Mesenchymal stem cell (in vitro differentiated cells and primary cell): Measurements from ENCODE around the gene FPR2.
"Not testable (repeated sequence)": the region's sequence is repeated elsewhere in the genome, so short reads cannot be mapped to it uniquely, and the experiment has no call there.

Experiments used
- DNase-seq: peaks from one replicate; pipeline ENCODE4 v3.0.0-alpha.2; 2013
- H2AFZ ChIP-seq: one replicate; pipeline ENCODE4 v1.6.1; 2013; ENCODE audit warnings: low read depth, mild to moderate bottlenecking, control low read depth, inconsistent platforms, low read length, moderate library complexity
- H2AK5ac ChIP-seq: 2 replicates; pipeline ENCODE4 v1.6.1; 2013; ENCODE audit warnings: low read length, moderate library complexity, mild to moderate bottlenecking, inconsistent platforms; ENCODE audit not compliant: severe bottlenecking
- H2BK120ac ChIP-seq: one replicate; pipeline ENCODE4 v1.6.1; 2013; ENCODE audit warnings: low read depth, mild to moderate bottlenecking, inconsistent platforms, low read length, moderate library complexity
- H2BK12ac ChIP-seq, 2 experiments: one replicate each; pipeline ENCODE4 v1.6.1; 2013; ENCODE audit warnings: inconsistent platforms in 2 of 2, low read length in 2 of 2, mild to moderate bottlenecking in 2 of 2, moderate library complexity in 2 of 2, control low read depth in 1 of 2
- H2BK15ac ChIP-seq: one replicate; pipeline ENCODE4 v1.6.1; 2013; ENCODE audit warnings: mild to moderate bottlenecking, low read depth, inconsistent platforms; ENCODE audit not compliant: poor library complexity, severe bottlenecking
- H2BK5ac ChIP-seq: 2 replicates; pipeline ENCODE4 v1.6.1; 2013; ENCODE audit warnings: low read depth, mild to moderate bottlenecking, low read length, control low read depth, inconsistent platforms; ENCODE audit not compliant: poor library complexity, severe bottlenecking
- H3K14ac ChIP-seq, 2 experiments: one replicate each; pipeline ENCODE4 v1.6.1; 2013; ENCODE audit warnings: inconsistent platforms in 2 of 2, low read length in 2 of 2, control low read depth in 1 of 2, mild to moderate bottlenecking in 1 of 2, moderate library complexity in 1 of 2
- H3K18ac ChIP-seq, 2 experiments: one replicate each; pipeline ENCODE4 v1.6.1; 2013; ENCODE audit warnings: inconsistent platforms in 2 of 2, low read length in 2 of 2, control low read depth in 1 of 2, low read depth in 1 of 2, mild to moderate bottlenecking in 1 of 2
- H3K23ac ChIP-seq, 2 experiments: one replicate each; pipeline ENCODE4 v1.6.1; 2013; ENCODE audit warnings: inconsistent platforms in 2 of 2, low read length in 2 of 2, mild to moderate bottlenecking in 2 of 2, moderate library complexity in 2 of 2, control low read depth in 1 of 2
- H3K27ac ChIP-seq: 2 replicates; pipeline ENCODE4 v1.5.1; 2013; ENCODE audit warnings: mild to moderate bottlenecking, moderate library complexity, low read length, control low read depth, inconsistent platforms; ENCODE audit not compliant: poor library complexity, severe bottlenecking
- H3K27me3 ChIP-seq, 2 experiments: 2 replicates each; pipeline versions ENCODE4 v1.6.1 to v1.7.0; 2013; ENCODE audit warnings: low read length in 2 of 2, mild to moderate bottlenecking in 2 of 2, moderate library complexity in 2 of 2, control low read depth in 1 of 2, inconsistent platforms in 1 of 2; ENCODE audit not compliant: control insufficient read depth in 1 of 2, insufficient read depth in 1 of 2
- H3K36me3 ChIP-seq, 2 experiments: 2 replicates each; pipeline versions ENCODE4 v1.6.1 to v1.7.0; 2013; ENCODE audit warnings: low read length in 2 of 2, control low read depth in 1 of 2, inconsistent platforms in 1 of 2, low read depth in 1 of 2, mild to moderate bottlenecking in 1 of 2; ENCODE audit not compliant: insufficient read depth in 2 of 2, control insufficient read depth in 1 of 2
- H3K4ac ChIP-seq, 2 experiments: one replicate each; pipeline ENCODE4 v1.6.1; 2013; ENCODE audit warnings: inconsistent platforms in 2 of 2, low read length in 2 of 2, mild to moderate bottlenecking in 2 of 2, moderate library complexity in 2 of 2, control low read depth in 1 of 2, low read depth in 1 of 2
- H3K4me1 ChIP-seq: 2 replicates; pipeline ENCODE4 v1.6.1; 2013; ENCODE audit warnings: low read depth, low read length, control low read depth; ENCODE audit not compliant: control insufficient read depth, insufficient read depth
- H3K4me2 ChIP-seq: 2 replicates; pipeline ENCODE4 v1.6.1; 2013; ENCODE audit warnings: low read length, mild to moderate bottlenecking, inconsistent platforms; ENCODE audit not compliant: poor library complexity, severe bottlenecking
- H3K4me3 ChIP-seq, 2 experiments: 2 replicates each; pipeline versions ENCODE4 v1.5.1 to v1.7.0; 2013; ENCODE audit warnings: low read length in 2 of 2, mild to moderate bottlenecking in 2 of 2, control low read depth in 1 of 2, low read depth in 1 of 2; ENCODE audit not compliant: insufficient read depth in 1 of 2
- H3K79me1 ChIP-seq: replicated peaks from 2 replicates; pipeline ENCODE4 v1.6.1; 2013; ENCODE audit warnings: mild to moderate bottlenecking, control low read depth, low read length, inconsistent platforms; ENCODE audit not compliant: poor library complexity, severe bottlenecking
- H3K9ac ChIP-seq: 2 replicates; pipeline ENCODE4 v1.7.0; 2013; ENCODE audit warnings: mild to moderate bottlenecking, low read length, moderate library complexity
- H3K9me3 ChIP-seq: 2 replicates; pipeline ENCODE4 v1.7.0; 2013; ENCODE audit warnings: mild to moderate bottlenecking, low read length; ENCODE audit not compliant: control insufficient read depth
- H4K8ac ChIP-seq: one replicate; pipeline ENCODE4 v1.6.1; 2013; ENCODE audit warnings: inconsistent platforms, mild to moderate bottlenecking, low read length, moderate library complexity
- H4K91ac ChIP-seq: one replicate; pipeline ENCODE4 v1.6.1; 2013; ENCODE audit warnings: mild to moderate bottlenecking, low read length, inconsistent platforms
- WGBS: methylation state at CpG from one replicate; pipeline ENCODE4 v1.1.7; 2013; ENCODE audit warnings: mixed read lengths; 5-methylcytosine and 5-hydroxymethylcytosine counted together

The FPR2 gene

GRCh38 chr19:51804789-51805188 lies 43.8 kb downstream of the FPR2 start:
- not testable (repeated sequence) for H2BK120ac ChIP-seq, H3K9ac ChIP-seq, H3K18ac ChIP-seq, H2BK5ac ChIP-seq, H3K4me2 ChIP-seq, DNase-seq, H3K23ac ChIP-seq, H3K36me3 ChIP-seq, H3K27ac ChIP-seq, H3K4me3 ChIP-seq, H2AK5ac ChIP-seq, H2AFZ ChIP-seq, H3K4ac ChIP-seq, H3K79me1 ChIP-seq, H4K91ac ChIP-seq, H3K14ac ChIP-seq, H3K9me3 ChIP-seq, H3K4me1 ChIP-seq, H2BK12ac ChIP-seq, H4K8ac ChIP-seq, H3K27me3 ChIP-seq, H2BK15ac ChIP-seq
- WGBS = 84% methylated on average over 7 of the region's 9 CpGs

GRCh38 chr19:51805396-51805795 lies 44.4 kb downstream of the FPR2 start:
- not testable (repeated sequence) for H3K4ac ChIP-seq, H3K9ac ChIP-seq, H3K27ac ChIP-seq, H3K4me3 ChIP-seq, H3K23ac ChIP-seq, H2AK5ac ChIP-seq, H2BK120ac ChIP-seq, DNase-seq, H3K27me3 ChIP-seq, H3K4me2 ChIP-seq, H2BK15ac ChIP-seq, H3K9me3 ChIP-seq, H3K18ac ChIP-seq, H3K4me1 ChIP-seq, H3K79me1 ChIP-seq, H2AFZ ChIP-seq, H3K14ac ChIP-seq, H3K36me3 ChIP-seq, H4K91ac ChIP-seq, H2BK5ac ChIP-seq, H4K8ac ChIP-seq, H2BK12ac ChIP-seq
- WGBS = 88% methylated on average over 8 of the region's 8 CpGs

GRCh38 chr19:51806571-51806970 lies 45.6 kb downstream of the FPR2 start:
- H3K36me3 ChIP-seq, H4K91ac ChIP-seq, H3K27me3 ChIP-seq, DNase-seq, H2BK12ac ChIP-seq, H3K4ac ChIP-seq, H2AK5ac ChIP-seq, H2AFZ ChIP-seq, H2BK5ac ChIP-seq, H3K4me1 ChIP-seq, H3K4me2 ChIP-seq, H3K9ac ChIP-seq, H3K23ac ChIP-seq, H2BK15ac ChIP-seq, H2BK120ac ChIP-seq, H3K9me3 ChIP-seq, H4K8ac ChIP-seq, H3K18ac ChIP-seq, H3K27ac ChIP-seq, H3K14ac ChIP-seq, H3K4me3 ChIP-seq, H3K79me1 ChIP-seq: not testable (repeated sequence)
- WGBS = 69% methylated on average over 3 of the region's 5 CpGs

- Histone ChIP-seq H2AFZ (no peak overlapping the region), H2BK12ac (no peak overlapping the region), H2BK5ac (no peak overlapping the region), H3K27me3 (no peaks in the 10 kb centered on the region), H3K4me3 (no peak overlapping the region), H2BK15ac (no peak overlapping the region), H3K14ac (no peak overlapping the region), H2BK120ac (no peak overlapping the region), H2AK5ac (no peak overlapping the region), H3K4ac (no peak overlapping the region), H4K91ac (no peak overlapping the region), H3K9me3 (no peaks in the 10 kb centered on the region), H3K4me1 (no peaks in the 10 kb centered on the region), H4K8ac (no peak overlapping the region), H3K4me2 (no peak overlapping the region), H3K36me3 (no peaks in the 10 kb centered on the region), H3K9ac (no peak overlapping the region), H3K18ac (no peak overlapping the region), H3K23ac (no peak overlapping the region), H3K27ac (no peak overlapping the region), H3K79me1 (no peaks in the 10 kb centered on the region)
- DNase-seq = no peak
- WGBS = 45% methylated on average over 6 of the region's 6 CpGs
Observed at GRCh38 chr19:51807111-51807701, 46.2 kb downstream of the FPR2 start.
